Suprapubic skin (tissue), 4 donors: ENCODE measurements around the gene HAPSTR1. TPM values are rescaled to one million over a fixed set of nuclear protein-coding genes. Genes with fewer than 3 reads are reported as not detected.

Experiments
- DNase-seq, 2 donors: peaks; one replicate each; pipeline ENCODE4 v3.0.0-alpha.2; 2019; ENCODE audit warnings: low spot score in 2 of 2
- H3K27ac ChIP-seq: fragments of 200-600 bp; sonication (generic); one replicate; pipeline ENCODE4 v1.5.1; 2019
- H3K27me3 ChIP-seq: fragments of 200-600 bp; sonication (generic); one replicate; pipeline ENCODE4 v1.5.1; 2019
- H3K36me3 ChIP-seq: fragments of 200-600 bp; sonication (generic); one replicate; pipeline ENCODE4 v1.5.1; 2019
- H3K4me1 ChIP-seq: fragments of 200-600 bp; sonication (generic); one replicate; pipeline ENCODE4 v1.5.1; 2019
- H3K4me3 ChIP-seq: fragments of 200-600 bp; sonication (generic); one replicate; pipeline ENCODE4 v1.5.1; 2019; ENCODE audit warnings: mild to moderate bottlenecking
- H3K9me3 ChIP-seq: fragments of 200-600 bp; sonication (generic); one replicate; pipeline ENCODE4 v1.5.1; 2019
- EP300 ChIP-seq: sonication (generic); formaldehyde crosslinking; IDR thresholded peaks from one replicate; pipeline ENCODE4 v1.6.1; 2017; ENCODE audit warnings: antibody characterized with exemption
- POLR2A ChIP-seq, 2 donors: fragments of 450-650 bp; IDR thresholded peaks; one replicate each; pipeline ENCODE4 v1.6.1; 2017; ENCODE audit warnings: antibody characterized with exemption in 2 of 2, mild to moderate bottlenecking in 2 of 2, moderate library complexity in 2 of 2
- POLR2AphosphoS5 ChIP-seq, 3 donors: sonication (generic); formaldehyde crosslinking; IDR thresholded peaks; one replicate each; pipeline ENCODE4 v1.6.1; 2017; ENCODE audit warnings: antibody characterized with exemption in 3 of 3
- WGBS: methylation state at CpG from one replicate; pipeline ENCODE4 v1.1.5; 2018; 5-methylcytosine and 5-hydroxymethylcytosine counted together
- total RNA-seq, 4 donors: library from RNA; depleted of rRNA; stranded (reverse); fragments of >200 nt; gene quantifications; one replicate each; pipeline ENCODE4 v1.1.0, GENCODE V29; 2016
- TF ChIP-seq, protein P1 (sequence below), 2 donors: fragments of 200-600 bp in 1 of 2; fragments of 450-650 bp in 1 of 2; sonication (generic) in 1 of 2; IDR thresholded peaks; one replicate each; pipeline ENCODE4 v1.5.1; 2016 to 2019; ENCODE audit warnings: antibody characterized with exemption in 2 of 2, mild to moderate bottlenecking in 1 of 2, moderate library complexity in 1 of 2

The HAPSTR1 gene
- total RNA-seq, 4 donors from 2014 or later = 40.4 to 52.7 (median 47.4) TPM

DNA sequence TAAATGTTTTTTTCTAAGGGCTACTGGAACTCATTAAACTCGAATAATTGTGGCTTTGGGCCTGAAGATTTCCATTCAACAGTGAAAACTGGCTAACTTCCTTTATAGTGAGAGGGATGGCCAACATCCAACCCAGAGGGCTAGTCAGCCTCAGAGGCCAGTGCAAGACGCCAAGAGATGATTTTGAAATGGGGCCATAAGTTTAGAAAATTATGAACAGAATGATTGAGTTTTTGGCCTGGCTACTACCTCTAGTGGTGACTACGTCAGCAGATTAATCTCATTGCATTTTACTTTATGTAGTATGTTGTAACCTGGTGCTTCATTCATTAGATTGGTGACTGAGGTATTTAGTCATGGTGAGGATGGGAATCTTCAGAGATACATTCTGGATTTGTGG is 28.4 kb downstream of the HAPSTR1 start:
- WGBS = 36% methylated on average over 3 of the region's 3 CpGs
- no peak overlapping the region for H3K27ac ChIP-seq

DNA sequence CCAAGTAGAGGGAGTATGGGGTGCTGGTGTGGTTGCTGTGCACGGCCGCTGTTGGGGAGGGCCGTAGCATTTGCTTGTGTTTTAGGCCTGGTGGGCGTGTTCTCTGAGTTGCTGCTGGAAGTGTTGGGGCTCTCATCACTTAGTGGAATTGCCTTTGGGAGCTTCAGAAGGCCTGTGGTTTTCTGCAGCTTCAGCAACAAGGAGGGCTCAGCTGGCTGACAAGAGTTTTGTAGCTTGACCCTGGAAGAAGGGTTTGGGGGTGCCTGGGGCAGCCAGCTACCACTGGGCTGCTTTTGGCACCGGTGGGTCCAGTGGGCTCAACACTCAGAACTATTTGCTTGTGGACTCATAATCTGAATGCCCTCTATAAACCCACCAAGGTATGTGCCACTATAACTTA is 30.9 kb downstream of the HAPSTR1 start:
- H3K4me3 ChIP-seq = no peak overlapping the region
- DNase-seq = peak in 1 of 2 donors; percentile 45

More for the DNA sequence above, 28.4 kb downstream of the HAPSTR1 start:
- Histone ChIP-seq H3K4me3 (no peak overlapping the region), H3K4me1 (peaks cover 31% of the 10 kb centered on the region), H3K36me3 (peaks cover 18% of the 10 kb centered on the region), H3K27me3 (no peaks in the 10 kb centered on the region), H3K9me3 (no peaks in the 10 kb centered on the region)
- TF ChIP-seq EP300 = no peak
- peak in 1 of 2 donors; percentile 55 for DNase-seq

DNA sequence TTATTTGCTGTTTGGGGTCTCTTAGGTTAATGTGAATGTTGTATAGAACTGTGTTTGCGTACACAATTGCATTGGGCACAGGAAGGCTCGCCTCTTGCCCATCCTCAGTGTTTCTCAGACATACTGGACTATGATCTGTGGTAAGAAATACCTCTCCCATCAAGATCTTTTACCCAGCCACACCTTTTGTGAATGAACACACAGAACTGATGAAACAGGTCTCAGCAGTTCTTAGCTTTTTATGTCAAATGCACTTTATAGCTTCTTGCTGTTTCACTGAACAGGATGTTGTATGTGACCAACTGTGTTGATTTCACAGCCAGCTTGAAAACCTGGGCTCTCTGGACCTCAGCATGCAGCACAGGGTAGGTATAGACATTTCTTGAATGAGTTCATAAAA is 31.5 kb downstream of the HAPSTR1 start:
- peak in 1 of 2 donors; percentile 16 for DNase-seq
- Histone ChIP-seq H3K9me3 (no peaks in the 10 kb centered on the region), H3K27ac (no peak overlapping the region), H3K4me1 (peaks cover 44% of the 10 kb centered on the region), H3K36me3 (peaks cover 5% of the 10 kb centered on the region), H3K4me3 (no peak overlapping the region), H3K27me3 (no peaks in the 10 kb centered on the region)
- WGBS = 100% methylated on average over 2 of the region's 2 CpGs
- TF ChIP-seq POLR2AphosphoS5 (IDR thresholded peaks at IDR 0.05) = no peak
- TF ChIP-seq POLR2A (IDR thresholded peaks at IDR 0.05) = no peak
- no peak for TF ChIP-seq EP300
- TF ChIP-seq, protein P1, sequence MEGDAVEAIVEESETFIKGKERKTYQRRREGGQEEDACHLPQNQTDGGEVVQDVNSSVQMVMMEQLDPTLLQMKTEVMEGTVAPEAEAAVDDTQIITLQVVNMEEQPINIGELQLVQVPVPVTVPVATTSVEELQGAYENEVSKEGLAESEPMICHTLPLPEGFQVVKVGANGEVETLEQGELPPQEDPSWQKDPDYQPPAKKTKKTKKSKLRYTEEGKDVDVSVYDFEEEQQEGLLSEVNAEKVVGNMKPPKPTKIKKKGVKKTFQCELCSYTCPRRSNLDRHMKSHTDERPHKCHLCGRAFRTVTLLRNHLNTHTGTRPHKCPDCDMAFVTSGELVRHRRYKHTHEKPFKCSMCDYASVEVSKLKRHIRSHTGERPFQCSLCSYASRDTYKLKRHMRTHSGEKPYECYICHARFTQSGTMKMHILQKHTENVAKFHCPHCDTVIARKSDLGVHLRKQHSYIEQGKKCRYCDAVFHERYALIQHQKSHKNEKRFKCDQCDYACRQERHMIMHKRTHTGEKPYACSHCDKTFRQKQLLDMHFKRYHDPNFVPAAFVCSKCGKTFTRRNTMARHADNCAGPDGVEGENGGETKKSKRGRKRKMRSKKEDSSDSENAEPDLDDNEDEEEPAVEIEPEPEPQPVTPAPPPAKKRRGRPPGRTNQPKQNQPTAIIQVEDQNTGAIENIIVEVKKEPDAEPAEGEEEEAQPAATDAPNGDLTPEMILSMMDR (IDR thresholded peaks at IDR 0.05) = no peak

More for the DNA sequence above, 30.9 kb downstream of the HAPSTR1 start:
- Histone ChIP-seq H3K36me3 (peaks cover 11% of the 10 kb centered on the region), H3K27ac (no peak overlapping the region), H3K4me1 (peaks cover 38% of the 10 kb centered on the region), H3K9me3 (no peaks in the 10 kb centered on the region), H3K27me3 (no peaks in the 10 kb centered on the region)
- TF ChIP-seq POLR2A (IDR thresholded peaks at IDR 0.05) = no peak
- TF ChIP-seq, protein P1 (IDR thresholded peaks at IDR 0.05) = no peak
- TF ChIP-seq POLR2AphosphoS5 (IDR thresholded peaks at IDR 0.05) = no peak
- no peak for TF ChIP-seq EP300
- 80% methylated on average over 3 of the region's 5 CpGs for WGBS

DNA sequence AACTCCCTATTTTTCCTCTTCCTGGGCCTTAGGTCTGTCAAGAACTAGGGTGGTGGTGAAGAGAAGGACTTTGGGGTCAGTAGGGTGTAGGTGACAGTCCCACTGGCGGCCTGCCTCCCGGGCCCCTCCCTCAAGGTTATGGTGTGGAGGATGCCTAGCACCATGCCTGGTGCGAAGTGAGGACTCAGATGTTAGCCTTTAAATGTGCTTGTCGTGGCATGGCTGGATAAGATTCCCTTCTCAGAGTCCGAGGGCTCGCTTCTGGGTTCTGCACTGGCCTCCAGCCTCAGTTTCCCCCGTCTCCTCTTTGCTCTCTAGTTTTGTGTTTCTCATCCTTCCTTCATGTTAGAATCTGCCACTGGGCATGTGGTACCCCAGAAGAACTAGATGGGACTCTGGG is 32.0 kb downstream of the HAPSTR1 start:
- Histone ChIP-seq H3K27me3 (no peaks in the 10 kb centered on the region), H3K36me3 (peaks cover 5% of the 10 kb centered on the region)
- 98% methylated on average over 7 of the region's 7 CpGs for WGBS

DNA sequence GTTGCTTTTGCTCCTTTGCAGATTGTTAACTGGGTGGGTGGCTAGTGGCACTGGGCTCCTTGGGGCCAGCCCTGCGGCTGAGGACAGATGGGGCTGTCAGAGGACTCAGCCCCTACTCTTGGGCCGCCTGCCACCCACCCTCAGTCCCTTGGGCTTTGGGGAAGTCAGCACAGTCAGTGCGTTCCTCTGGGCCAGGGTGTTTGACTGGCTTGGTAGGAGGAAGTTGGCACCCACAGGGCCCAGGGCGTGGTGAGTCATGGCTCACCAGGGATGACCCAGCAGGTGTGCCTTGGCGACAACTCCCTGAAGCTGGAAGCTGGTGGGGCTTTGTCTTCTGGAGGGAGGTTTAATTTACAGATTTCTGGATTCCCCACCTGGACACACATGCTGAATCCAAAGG is 32.4 kb downstream of the HAPSTR1 start:
- H3K9me3 ChIP-seq = no peaks in the 10 kb centered on the region
- no peak overlapping the region for H3K4me3 ChIP-seq
- H3K36me3 ChIP-seq = peaks cover 5% of the 10 kb centered on the region
- peaks cover 44% of the 10 kb centered on the region for H3K4me1 ChIP-seq
- H3K27me3 ChIP-seq = no peaks in the 10 kb centered on the region
- H3K27ac ChIP-seq = no peak overlapping the region
- WGBS = 70% methylated on average over 3 of the region's 5 CpGs
- DNase-seq = peak; percentile 74 to 80
- no peak for TF ChIP-seq POLR2AphosphoS5 (IDR thresholded peaks at IDR 0.05)
- TF ChIP-seq EP300 = no peak
- TF ChIP-seq, protein P1 (IDR thresholded peaks at IDR 0.05) = no peak
- no peak for TF ChIP-seq POLR2A (IDR thresholded peaks at IDR 0.05)

More for the DNA sequence above, 32.0 kb downstream of the HAPSTR1 start:
- TF ChIP-seq, protein P1 (IDR thresholded peaks at IDR 0.05) = no peak
- TF ChIP-seq EP300 (no peak), POLR2AphosphoS5 (IDR thresholded peaks at IDR 0.05) (no peak), POLR2A (IDR thresholded peaks at IDR 0.05) (no peak)
- Histone ChIP-seq H3K27ac (no peak overlapping the region), H3K4me3 (no peak overlapping the region), H3K9me3 (no peaks in the 10 kb centered on the region), H3K4me1 (peaks cover 44% of the 10 kb centered on the region)
- DNase-seq = peak in 1 of 2 donors; percentile 43

DNA sequence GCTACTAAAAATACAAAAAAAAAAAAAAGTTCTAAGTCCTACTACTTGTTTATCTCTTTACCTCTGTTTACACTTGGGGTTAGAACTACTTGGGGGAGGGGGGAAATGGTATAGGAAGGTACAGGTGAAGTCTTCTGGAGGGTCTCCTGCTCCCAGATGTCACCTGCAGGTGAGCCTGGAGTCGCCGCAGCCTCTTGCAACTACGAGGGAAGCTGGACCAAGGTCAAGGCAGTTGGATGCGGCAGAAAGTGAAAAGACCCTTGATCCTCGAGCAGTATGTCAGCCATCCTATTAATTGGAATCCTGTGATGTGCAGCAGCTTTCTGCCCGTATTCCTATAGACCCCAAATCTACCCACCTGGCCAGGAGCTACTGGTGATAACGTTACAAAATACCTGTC is 33.0 kb downstream of the HAPSTR1 start:
- peaks cover 5% of the 10 kb centered on the region for H3K36me3 ChIP-seq
- H3K4me1 ChIP-seq = peaks cover 44% of the 10 kb centered on the region
- no peaks in the 10 kb centered on the region for H3K27me3 ChIP-seq
- DNase-seq = peak in 1 of 2 donors; percentile 48
- no peak overlapping the region for H3K4me3 ChIP-seq
- H3K27ac ChIP-seq = no peak overlapping the region
- 89% methylated on average over 7 of the region's 7 CpGs for WGBS
- H3K9me3 ChIP-seq = no peaks in the 10 kb centered on the region
- TF ChIP-seq EP300 (no peak), POLR2AphosphoS5 (IDR thresholded peaks at IDR 0.05) (no peak), POLR2A (IDR thresholded peaks at IDR 0.05) (no peak)
- TF ChIP-seq, protein P1 (IDR thresholded peaks at IDR 0.05) = no peak
